ENCODE measurements around the gene HOMER1.

DNA sequence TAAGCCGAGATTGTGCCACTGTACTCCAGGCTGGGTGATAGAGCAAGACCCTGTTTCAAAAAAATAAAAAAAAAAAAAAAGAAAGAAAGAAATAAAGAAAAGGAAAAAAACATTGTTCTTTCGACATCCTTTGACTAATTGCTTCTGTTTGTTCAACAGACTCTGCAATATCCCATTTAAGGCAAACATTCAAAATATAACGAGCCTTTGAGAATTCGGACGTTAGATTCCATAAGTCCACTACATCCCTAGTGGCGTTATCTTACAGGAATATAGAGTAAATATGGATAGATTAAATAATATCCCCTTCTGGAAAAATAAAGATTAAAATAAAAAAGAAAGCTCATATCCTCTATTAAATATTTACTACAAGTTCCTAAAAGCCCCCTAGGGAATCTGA lies 27.0 kb upstream of the HOMER1 start:
- TF ChIP-seq EZH2phosphoT487 (IDR thresholded peaks at IDR 0.05; ENCODE audit: borderline replicate concordance, low read length) (no peak), EZH2 (IDR thresholded peaks at IDR 0.05; ENCODE audit: low read length, unreplicated experiment) (no peak)
- TF ChIP-seq, protein P1, sequence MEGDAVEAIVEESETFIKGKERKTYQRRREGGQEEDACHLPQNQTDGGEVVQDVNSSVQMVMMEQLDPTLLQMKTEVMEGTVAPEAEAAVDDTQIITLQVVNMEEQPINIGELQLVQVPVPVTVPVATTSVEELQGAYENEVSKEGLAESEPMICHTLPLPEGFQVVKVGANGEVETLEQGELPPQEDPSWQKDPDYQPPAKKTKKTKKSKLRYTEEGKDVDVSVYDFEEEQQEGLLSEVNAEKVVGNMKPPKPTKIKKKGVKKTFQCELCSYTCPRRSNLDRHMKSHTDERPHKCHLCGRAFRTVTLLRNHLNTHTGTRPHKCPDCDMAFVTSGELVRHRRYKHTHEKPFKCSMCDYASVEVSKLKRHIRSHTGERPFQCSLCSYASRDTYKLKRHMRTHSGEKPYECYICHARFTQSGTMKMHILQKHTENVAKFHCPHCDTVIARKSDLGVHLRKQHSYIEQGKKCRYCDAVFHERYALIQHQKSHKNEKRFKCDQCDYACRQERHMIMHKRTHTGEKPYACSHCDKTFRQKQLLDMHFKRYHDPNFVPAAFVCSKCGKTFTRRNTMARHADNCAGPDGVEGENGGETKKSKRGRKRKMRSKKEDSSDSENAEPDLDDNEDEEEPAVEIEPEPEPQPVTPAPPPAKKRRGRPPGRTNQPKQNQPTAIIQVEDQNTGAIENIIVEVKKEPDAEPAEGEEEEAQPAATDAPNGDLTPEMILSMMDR (conservative IDR thresholded peaks at IDR 0.05; ENCODE audit: low read depth, low read length), result no peak
